ENCODE data around the gene TM9SF1. TPM values are rescaled to one million over a fixed set of nuclear protein-coding genes. Genes with fewer than 3 reads are reported as not detected.

The TM9SF1 gene
- total and polyA plus RNA-seq, 4 donors: 32.7 to 71.9 (median 52.0) TPM

DNA sequence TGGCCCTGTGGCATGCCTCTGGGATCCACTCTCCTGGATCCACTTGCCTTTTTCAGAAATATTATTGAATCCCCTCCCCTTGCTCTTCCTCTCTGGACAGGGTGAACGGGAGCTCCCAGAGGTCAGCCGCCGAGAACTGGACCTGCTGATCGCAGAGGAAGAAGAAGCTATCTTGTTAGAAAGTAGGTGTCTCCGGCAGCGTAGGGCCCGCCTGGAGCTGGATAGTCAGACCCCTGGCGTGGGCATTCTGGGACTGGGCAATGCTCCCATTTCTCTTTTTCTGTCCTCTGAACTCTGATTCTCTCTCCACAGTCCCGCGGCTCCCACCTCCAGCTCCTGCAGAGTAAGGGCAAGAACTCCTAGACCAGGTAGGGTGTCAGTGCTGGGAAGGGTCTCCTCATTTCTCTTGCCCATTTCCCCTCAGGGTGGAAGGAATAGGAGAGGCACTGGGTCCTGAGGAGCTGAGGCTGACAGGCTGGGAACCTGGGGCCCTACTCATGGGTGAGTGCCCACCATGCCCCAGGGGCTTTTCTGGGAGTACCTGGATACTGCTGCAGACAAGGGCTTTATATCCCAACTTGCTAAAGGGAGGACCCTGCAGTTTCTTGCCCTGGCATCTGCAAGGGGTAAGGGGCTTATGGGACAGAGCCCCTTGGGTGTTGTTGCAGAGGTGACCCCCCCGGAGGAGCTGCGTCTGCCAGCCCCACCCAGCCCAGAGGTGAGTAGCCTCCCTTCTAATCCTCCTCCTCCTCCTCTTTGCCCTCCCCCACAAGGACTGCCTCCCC, 18.0 kb downstream of the TM9SF1 start:
- H3K27ac ChIP-seq (ENCODE audit: low read depth in 1 of 2, low read length in 1 of 2): no peak overlapping the region
- H3K4me3 ChIP-seq: no peak overlapping the region
- peaks cover 0 to 68% (median 3%) of the 10 kb centered on the region in 4 donors for H3K36me3 ChIP-seq (ENCODE audit: control insufficient read depth in 4 of 4, insufficient read depth in 4 of 4, low read length in 4 of 4)
- H3K9ac ChIP-seq (ENCODE audit: insufficient read depth in 1 of 2, low read length in 2 of 2): no peak overlapping the region
- no peaks in the 10 kb centered on the region for H3K27me3 ChIP-seq (ENCODE audit: control insufficient read depth in 3 of 3, insufficient read depth in 3 of 3, low read length in 2 of 3)
- ATAC-seq (ENCODE audit: insufficient read depth, low FRiP score) (no peak), DNase-seq (no peak)
- peaks cover 0 to 9% (median under 1%) of the 10 kb centered on the region in 5 donors for H3K4me1 ChIP-seq (ENCODE audit: control insufficient read depth in 5 of 5, insufficient read depth in 5 of 5, low read length in 5 of 5)
- H3K9me3 ChIP-seq (ENCODE audit: control insufficient read depth in 4 of 4, insufficient read depth in 3 of 4, low read length in 3 of 4): no peaks in the 10 kb centered on the region
- TF ChIP-seq, protein P1, sequence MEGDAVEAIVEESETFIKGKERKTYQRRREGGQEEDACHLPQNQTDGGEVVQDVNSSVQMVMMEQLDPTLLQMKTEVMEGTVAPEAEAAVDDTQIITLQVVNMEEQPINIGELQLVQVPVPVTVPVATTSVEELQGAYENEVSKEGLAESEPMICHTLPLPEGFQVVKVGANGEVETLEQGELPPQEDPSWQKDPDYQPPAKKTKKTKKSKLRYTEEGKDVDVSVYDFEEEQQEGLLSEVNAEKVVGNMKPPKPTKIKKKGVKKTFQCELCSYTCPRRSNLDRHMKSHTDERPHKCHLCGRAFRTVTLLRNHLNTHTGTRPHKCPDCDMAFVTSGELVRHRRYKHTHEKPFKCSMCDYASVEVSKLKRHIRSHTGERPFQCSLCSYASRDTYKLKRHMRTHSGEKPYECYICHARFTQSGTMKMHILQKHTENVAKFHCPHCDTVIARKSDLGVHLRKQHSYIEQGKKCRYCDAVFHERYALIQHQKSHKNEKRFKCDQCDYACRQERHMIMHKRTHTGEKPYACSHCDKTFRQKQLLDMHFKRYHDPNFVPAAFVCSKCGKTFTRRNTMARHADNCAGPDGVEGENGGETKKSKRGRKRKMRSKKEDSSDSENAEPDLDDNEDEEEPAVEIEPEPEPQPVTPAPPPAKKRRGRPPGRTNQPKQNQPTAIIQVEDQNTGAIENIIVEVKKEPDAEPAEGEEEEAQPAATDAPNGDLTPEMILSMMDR (IDR thresholded peaks at IDR 0.05; ENCODE audit: control extremely low read depth, extremely low read depth): no peak
- 93 to 97% methylated on average over 12 of the region's 12 CpGs for WGBS, 2 donors

DNA sequence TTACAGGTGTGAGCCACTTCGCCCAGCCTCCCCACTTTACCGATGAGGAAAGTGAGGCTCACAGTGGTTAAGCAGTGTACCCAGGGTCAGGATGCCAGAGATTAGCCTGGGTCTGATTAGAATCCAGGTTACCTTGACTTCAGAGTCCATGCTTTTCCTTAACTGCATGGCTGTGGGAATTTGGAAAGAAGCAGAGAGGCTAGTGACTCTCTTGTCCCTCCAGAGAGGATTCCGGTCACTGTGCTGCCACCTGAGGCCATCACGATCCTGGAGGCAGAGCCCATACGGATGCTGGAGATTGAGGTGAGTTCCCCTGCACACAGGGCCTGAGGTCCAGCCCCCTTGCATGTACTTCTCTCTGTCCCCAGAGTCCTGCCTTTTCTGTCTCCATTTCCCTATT, 18.6 kb downstream of the TM9SF1 start:
- peaks cover 0 to 14% (median 4%) of the 10 kb centered on the region in 5 donors for H3K4me1 ChIP-seq (ENCODE audit: control insufficient read depth in 5 of 5, insufficient read depth in 5 of 5, low read length in 5 of 5)
- no peak overlapping the region for H3K9ac ChIP-seq (ENCODE audit: insufficient read depth in 1 of 2, low read length in 2 of 2)
- H3K9me3 ChIP-seq (ENCODE audit: control insufficient read depth in 4 of 4, insufficient read depth in 3 of 4, low read length in 3 of 4): no peaks in the 10 kb centered on the region
- H3K4me3 ChIP-seq: no peak overlapping the region
- H3K27ac ChIP-seq (ENCODE audit: low read depth in 1 of 2, low read length in 1 of 2): no peak overlapping the region
- peaks cover 0 to 65% (median 3%) of the 10 kb centered on the region in 4 donors for H3K36me3 ChIP-seq (ENCODE audit: control insufficient read depth in 4 of 4, insufficient read depth in 4 of 4, low read length in 4 of 4)
- WGBS, 2 donors: 96 to 98% methylated on average over 5 of the region's 5 CpGs
- TF ChIP-seq, protein P1 (IDR thresholded peaks at IDR 0.05; ENCODE audit: control extremely low read depth, extremely low read depth): no peak
- no peak for DNase-seq
- H3K27me3 ChIP-seq (ENCODE audit: control insufficient read depth in 3 of 3, insufficient read depth in 3 of 3, low read length in 2 of 3): no peaks in the 10 kb centered on the region
- no peak for ATAC-seq (ENCODE audit: insufficient read depth, low FRiP score)

DNA sequence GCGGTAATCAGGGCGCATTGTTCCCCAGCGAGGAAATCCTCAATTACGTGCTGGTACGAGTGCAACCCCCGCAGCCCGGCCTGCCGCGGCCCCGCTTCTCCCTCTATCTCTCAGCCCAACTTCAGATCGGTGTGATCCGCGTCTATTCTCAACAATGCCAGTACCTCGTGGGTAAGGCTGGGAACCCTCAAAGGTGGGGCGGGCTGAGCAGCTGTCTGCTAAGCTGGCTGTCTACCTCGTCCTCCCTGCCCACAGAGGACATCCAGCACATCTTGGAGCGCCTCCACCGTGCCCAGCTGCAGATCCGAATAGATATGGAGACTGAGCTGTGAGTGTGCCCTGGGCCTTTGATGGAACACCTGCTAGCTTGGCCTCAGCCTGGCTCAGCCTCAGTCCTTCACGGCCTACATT, 22.4 kb downstream of the TM9SF1 start:
- 69 to 72% methylated on average over 20 of the region's 20 CpGs for WGBS, 2 donors
- Histone ChIP-seq H3K36me3 (ENCODE audit: control insufficient read depth in 4 of 4, insufficient read depth in 4 of 4, low read length in 4 of 4) (peaks cover 0 to 30% (median 4%) of the 10 kb centered on the region in 4 donors), H3K4me3 (no peak overlapping the region), H3K9ac (ENCODE audit: insufficient read depth in 1 of 2, low read length in 2 of 2) (no peak overlapping the region), H3K4me1 (ENCODE audit: control insufficient read depth in 5 of 5, insufficient read depth in 5 of 5, low read length in 5 of 5) (peaks cover 0 to 14% (median 4%) of the 10 kb centered on the region in 5 donors), H3K9me3 (ENCODE audit: control insufficient read depth in 4 of 4, insufficient read depth in 3 of 4, low read length in 3 of 4) (no peaks in the 10 kb centered on the region), H3K27ac (ENCODE audit: low read depth in 1 of 2, low read length in 1 of 2) (no peak overlapping the region), H3K27me3 (ENCODE audit: control insufficient read depth in 3 of 3, insufficient read depth in 3 of 3, low read length in 2 of 3) (no peaks in the 10 kb centered on the region)
- no peak for DNase-seq
- TF ChIP-seq, protein P1 (IDR thresholded peaks at IDR 0.05; ENCODE audit: control extremely low read depth, extremely low read depth): no peak
- ATAC-seq (ENCODE audit: insufficient read depth, low FRiP score): no peak

All from lung (tissue), 12 donors.